Endothelial cell (in vitro differentiated cells): ENCODE measurements around the gene MS4A18. TPM values are rescaled to one million over a fixed set of nuclear protein-coding genes. Genes with fewer than 3 reads are reported as not detected.
"Not testable (repeated sequence)": the region's sequence is repeated elsewhere in the genome, so short reads cannot be mapped to it uniquely, and the experiment has no call there.

Source experiments
- DNase-seq: peaks from one replicate; pipeline ENCODE4 v3.0.0; 2021; ENCODE audit warnings: low spot score
- H3K27ac Mint-ChIP-seq: one replicate; pipeline ENCODE4 v1.8.0; 2021; ENCODE audit warnings: mixed read lengths, inconsistent platforms; ENCODE audit not compliant: unreplicated experiment
- H3K27me3 Mint-ChIP-seq: one replicate; pipeline ENCODE4 v1.8.0; 2021; ENCODE audit warnings: mild to moderate bottlenecking, moderate library complexity, mixed read lengths, inconsistent platforms; ENCODE audit not compliant: unreplicated experiment
- H3K36me3 Mint-ChIP-seq: one replicate; pipeline ENCODE4 v1.8.0; 2021; ENCODE audit warnings: mild to moderate bottlenecking, low read depth, mixed read lengths, inconsistent platforms; ENCODE audit not compliant: unreplicated experiment
- H3K4me1 Mint-ChIP-seq: one replicate; pipeline ENCODE4 v1.8.0; 2021; ENCODE audit warnings: mild to moderate bottlenecking, mixed read lengths, inconsistent platforms; ENCODE audit not compliant: unreplicated experiment
- H3K4me3 Mint-ChIP-seq: one replicate; pipeline ENCODE4 v1.8.0; 2021; ENCODE audit warnings: mild to moderate bottlenecking, mixed read lengths, inconsistent platforms; ENCODE audit not compliant: unreplicated experiment
- H3K9me3 Mint-ChIP-seq: one replicate; pipeline ENCODE4 v1.8.0; 2021; ENCODE audit warnings: mixed read lengths, inconsistent platforms; ENCODE audit not compliant: unreplicated experiment
- CTCF ChIP-seq: fragments of 200-600 bp; sonication (generic); IDR thresholded peaks from one replicate; pipeline ENCODE4 v1.5.0; 2021; ENCODE audit warnings: antibody characterized with exemption; ENCODE audit not compliant: unreplicated experiment
- long read RNA-seq: library from polyadenylated mRNA; unstranded; transcript quantifications from one replicate; pipeline ENCODE4 v2.0.0, GENCODE V29; 2020; ENCODE audit not compliant: unreplicated experiment
- total RNA-seq: library from RNA; stranded (reverse); fragmentation: NEBNext Ultra II Directional; extraction: Animal tissue kit (Norgen Biotek cat#: 25700); gene quantifications from one replicate; pipeline ENCODE4 v1.2.1, GENCODE V29; 2021; ENCODE audit not compliant: unreplicated experiment

MS4A18 gene
- total RNA-seq: not detected
- long read RNA-seq: 0 reads

GRCh38 chr11:60724420-60724819, at the start of gene MS4A18:
Gene MS4A18, plus strand, starts transcription at chr11:60724720.
- no peak for DNase-seq
- no peaks in the 10 kb centered on the region for H3K9me3 Mint-ChIP-seq
- no peak within 1 kb of the TSS for H3K27ac Mint-ChIP-seq
- H3K36me3 Mint-ChIP-seq: no peaks in the 10 kb centered on the region
- peaks cover 11% of the 10 kb centered on the region for H3K27me3 Mint-ChIP-seq
- H3K4me1 Mint-ChIP-seq: peaks cover 18% of the 10 kb centered on the region
- TF ChIP-seq CTCF: no peak
- H3K4me3 Mint-ChIP-seq: no peak within 1 kb of the TSS

- not testable (repeated sequence) for H3K27ac Mint-ChIP-seq, H3K27me3 Mint-ChIP-seq, H3K4me1 Mint-ChIP-seq, DNase-seq, H3K4me3 Mint-ChIP-seq
- H3K36me3 Mint-ChIP-seq: peaks cover 10% of the 10 kb centered on the region
- peaks cover 27% of the 10 kb centered on the region for H3K9me3 Mint-ChIP-seq
Measured at GRCh38 chr11:60678231-60678630, 46.3 kb upstream of the MS4A18 start.

GRCh38 chr11:60679879-60680278, 44.6 kb upstream of the MS4A18 start:
- Mint-ChIP-seq H3K36me3 (peaks cover 10% of the 10 kb centered on the region), H3K9me3 (peaks cover 27% of the 10 kb centered on the region), H3K27me3 (peaks cover 2% of the 10 kb centered on the region)

GRCh38 chr11:60680455-60681119, 43.9 kb upstream of the MS4A18 start:
- Mint-ChIP-seq H3K4me1 (no peaks in the 10 kb centered on the region), H3K27ac (no peak overlapping the region), H3K36me3 (peaks cover 10% of the 10 kb centered on the region), H3K4me3 (no peak overlapping the region), H3K27me3 (peaks cover 2% of the 10 kb centered on the region), H3K9me3 (peaks cover 27% of the 10 kb centered on the region)
- no peak for DNase-seq
- TF ChIP-seq CTCF: no peak

More at GRCh38 chr11:60679879-60680278, 44.6 kb upstream of the MS4A18 start:
- DNase-seq: no peak
- H3K27ac Mint-ChIP-seq: no peak overlapping the region
- no peaks in the 10 kb centered on the region for H3K4me1 Mint-ChIP-seq
- TF ChIP-seq CTCF: no peak
- H3K4me3 Mint-ChIP-seq: no peak overlapping the region

GRCh38 chr11:60684541-60684848, 40.0 kb upstream of the MS4A18 start:
- H3K4me1 Mint-ChIP-seq, DNase-seq, H3K36me3 Mint-ChIP-seq, H3K27me3 Mint-ChIP-seq, H3K27ac Mint-ChIP-seq, H3K4me3 Mint-ChIP-seq, H3K9me3 Mint-ChIP-seq: not testable (repeated sequence)

GRCh38 chr11:60691661-60692060, 32.9 kb upstream of the MS4A18 start:
- Mint-ChIP-seq H3K27me3 (no peaks in the 10 kb centered on the region), H3K4me3 (no peak overlapping the region), H3K27ac (no peak overlapping the region), H3K4me1 (peaks cover 3% of the 10 kb centered on the region), H3K9me3 (no peaks in the 10 kb centered on the region), H3K36me3 (no peaks in the 10 kb centered on the region)
- no peak for DNase-seq
- TF ChIP-seq CTCF: no peak
